PC-9 (cell line): ENCODE data around the gene ENDOV. TPM values are rescaled to one million over a fixed set of nuclear protein-coding genes. Genes with fewer than 3 reads are reported as not detected.

ENCODE experiments used
- BruUV-seq: library from RNA; stranded (reverse); fragments of 400-500 nt; replicated peaks from 2 replicates; lab custom pipeline; 2021; lab: Mats Ljungman, UMichigan
- CTCF ChIA-PET: fragments of 300-600 bp; sonication (Branson Sonifier 250); formaldehyde crosslinking; loops from one replicate; lab custom pipeline; 2022; ENCODE audit warnings: antibody characterized with exemption; lab: Charles Lee
- POLR2A ChIA-PET: fragments of 300-600 bp; sonication (Branson Sonifier 250); formaldehyde crosslinking; loops from one replicate; lab custom pipeline; 2022; ENCODE audit warnings: antibody characterized with exemption; ENCODE audit not compliant: unreplicated experiment; lab: Charles Lee
- DNase-seq, 2 experiments: peaks; one replicate each; pipeline versions ENCODE4 v3.0.0 to v3.0.0-alpha.2; 2015 to 2022; ENCODE audit warnings: mixed read lengths in 1 of 2
- H2AFZ ChIP-seq: fragments of 200-600 bp; sonication (generic); 2 replicates; pipeline ENCODE4 v1.8.1; 2017; ENCODE audit warnings: antibody characterized with exemption
- H3F3A ChIP-seq: fragments of 200-600 bp; sonication (generic); 2 replicates; pipeline ENCODE4 v1.8.1; 2017; ENCODE audit warnings: antibody characterized with exemption, mild to moderate bottlenecking, low read depth; ENCODE audit not compliant: insufficient read depth
- H3K27ac ChIP-seq: fragments of 200-600 bp; sonication (generic); 2 replicates; pipeline ENCODE4 v1.6.1; 2016; ENCODE audit warnings: mixed run types
- H3K27me3 ChIP-seq: fragments of 200-600 bp; sonication (generic); 2 replicates; pipeline ENCODE4 v1.6.1; 2016; ENCODE audit warnings: low read depth, mixed run types; ENCODE audit not compliant: insufficient read depth
- H3K36me3 ChIP-seq: fragments of 200-600 bp; sonication (generic); 2 replicates; pipeline ENCODE4 v1.6.1; 2016; ENCODE audit warnings: low read depth, mixed run types
- H3K4me1 ChIP-seq: fragments of 200-600 bp; sonication (generic); replicated peaks from 2 replicates; pipeline ENCODE4 v1.6.1; 2016; ENCODE audit warnings: mixed run types; ENCODE audit not compliant: insufficient read depth
- H3K4me2 ChIP-seq: fragments of 200-600 bp; sonication (generic); 2 replicates; pipeline ENCODE4 v1.6.1; 2017; ENCODE audit warnings: mixed run types
- H3K4me3 ChIP-seq: fragments of 200-600 bp; sonication (generic); 2 replicates; pipeline ENCODE4 v1.6.1; 2016; ENCODE audit warnings: mixed run types
- H3K79me2 ChIP-seq: fragments of 200-600 bp; sonication (generic); 2 replicates; pipeline ENCODE4 v1.6.1; 2017; ENCODE audit warnings: low read depth, mixed run types
- H3K9me2 ChIP-seq: fragments of 200-600 bp; sonication (generic); 2 replicates; pipeline ENCODE4 v1.8.1; 2017; ENCODE audit warnings: mild to moderate bottlenecking; ENCODE audit not compliant: insufficient read depth
- H3K9me3 ChIP-seq: fragments of 200-600 bp; sonication (generic); 2 replicates; pipeline ENCODE4 v1.8.1; 2016; ENCODE audit warnings: low read depth; ENCODE audit not compliant: insufficient read depth
- H4K20me1 ChIP-seq: fragments of 200-600 bp; sonication (generic); 2 replicates; pipeline ENCODE4 v1.8.1; 2017; ENCODE audit not compliant: insufficient read depth
- EZH2 ChIP-seq: fragments of 200-600 bp; sonication (generic); IDR thresholded peaks from 2 replicates; pipeline ENCODE4 v1.8.0; 2017; ENCODE audit warnings: antibody characterized with exemption, low read depth
- intact Hi-C: fragments of 100-400 bp; cut with micrococcal nuclease; formaldehyde crosslinking; loops from one replicate; pipeline ENCODE4 v1.10.0; 2022; ENCODE audit not compliant: unreplicated experiment
- total RNA-seq: library from RNA; stranded (reverse); gene quantifications from 2 replicates; pipeline ENCODE4 v1.2.3, GENCODE V29; 2021
- TF ChIP-seq, protein P1 (sequence below): fragments of 200-600 bp; sonication (generic); conservative IDR thresholded peaks from 2 replicates; pipeline ENCODE4 v1.6.1; 2017; ENCODE audit warnings: mixed run types, antibody characterized with exemption, mild to moderate bottlenecking, moderate library complexity

Gene ENDOV
- total RNA-seq, 1 experiment from 2014 or later, result 50.3 TPM

- DNase-seq, result no peak
- Histone ChIP-seq H3K27ac (no peak overlapping the region), H3K4me1 (no peaks in the 10 kb centered on the region), H3K27me3 (no peaks in the 10 kb centered on the region; the same call in 1 of the 2 replicates), H3F3A (no peaks in the 10 kb centered on the region), H3K9me2 (no peaks in the 10 kb centered on the region), H3K36me3 (no peaks in the 10 kb centered on the region), H3K4me2 (no peak overlapping the region), H3K9me3 (no peaks in the 10 kb centered on the region), H4K20me1 (no peaks in the 10 kb centered on the region), H3K4me3 (no peak overlapping the region), H2AFZ (no peak overlapping the region), H3K79me2 (no peaks in the 10 kb centered on the region)
- no TSS peak for BruUV-seq
- POLR2A ChIA-PET, result no interaction called here
- TF ChIP-seq, protein P1, sequence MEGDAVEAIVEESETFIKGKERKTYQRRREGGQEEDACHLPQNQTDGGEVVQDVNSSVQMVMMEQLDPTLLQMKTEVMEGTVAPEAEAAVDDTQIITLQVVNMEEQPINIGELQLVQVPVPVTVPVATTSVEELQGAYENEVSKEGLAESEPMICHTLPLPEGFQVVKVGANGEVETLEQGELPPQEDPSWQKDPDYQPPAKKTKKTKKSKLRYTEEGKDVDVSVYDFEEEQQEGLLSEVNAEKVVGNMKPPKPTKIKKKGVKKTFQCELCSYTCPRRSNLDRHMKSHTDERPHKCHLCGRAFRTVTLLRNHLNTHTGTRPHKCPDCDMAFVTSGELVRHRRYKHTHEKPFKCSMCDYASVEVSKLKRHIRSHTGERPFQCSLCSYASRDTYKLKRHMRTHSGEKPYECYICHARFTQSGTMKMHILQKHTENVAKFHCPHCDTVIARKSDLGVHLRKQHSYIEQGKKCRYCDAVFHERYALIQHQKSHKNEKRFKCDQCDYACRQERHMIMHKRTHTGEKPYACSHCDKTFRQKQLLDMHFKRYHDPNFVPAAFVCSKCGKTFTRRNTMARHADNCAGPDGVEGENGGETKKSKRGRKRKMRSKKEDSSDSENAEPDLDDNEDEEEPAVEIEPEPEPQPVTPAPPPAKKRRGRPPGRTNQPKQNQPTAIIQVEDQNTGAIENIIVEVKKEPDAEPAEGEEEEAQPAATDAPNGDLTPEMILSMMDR, result no peak
- no peak for TF ChIP-seq EZH2
- intact Hi-C loops, result no loop called here
- CTCF ChIA-PET, result no interaction called here
Measured at GRCh38 chr17:80465327-80465974, 50.5 kb downstream of the ENDOV start.

DNA sequence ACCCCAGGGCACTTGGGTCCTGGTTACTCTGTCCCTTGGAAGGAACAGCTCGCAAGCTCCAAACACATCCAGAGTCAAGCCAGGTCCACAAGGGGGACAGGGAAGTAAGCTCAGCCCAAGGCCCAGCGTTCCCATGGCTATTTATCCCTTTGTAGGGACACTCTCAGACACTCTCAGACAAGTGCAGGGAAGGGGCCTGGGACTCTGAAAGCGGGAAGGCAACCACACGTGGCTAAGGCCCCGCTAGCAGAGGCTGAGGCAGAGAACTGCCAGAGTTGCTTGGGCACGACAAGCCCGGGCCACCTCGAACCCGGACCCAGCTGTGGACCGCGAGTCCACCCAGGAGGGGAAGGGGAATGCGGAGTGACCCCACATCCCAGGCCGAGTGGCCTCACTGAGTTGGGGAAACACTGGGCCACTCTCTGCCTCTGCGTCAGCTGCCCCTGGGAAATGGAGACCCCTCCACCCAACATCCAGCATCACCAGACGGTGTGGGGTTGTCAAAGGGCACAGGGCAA is 51.3 kb downstream of the ENDOV start:
- intact Hi-C loops, result no loop called here
- TF ChIP-seq, protein P1, result no peak
- TF ChIP-seq EZH2, result no peak
- Histone ChIP-seq H3K79me2 (no peaks in the 10 kb centered on the region), H2AFZ (no peak overlapping the region), H3K4me2 (no peak overlapping the region), H3K9me3 (no peaks in the 10 kb centered on the region), H3K4me3 (no peak overlapping the region), H3K27me3 (no peaks in the 10 kb centered on the region; the same call in 1 of the 2 replicates), H3K4me1 (no peaks in the 10 kb centered on the region), H3F3A (no peaks in the 10 kb centered on the region), H3K36me3 (no peaks in the 10 kb centered on the region), H4K20me1 (no peaks in the 10 kb centered on the region), H3K9me2 (no peaks in the 10 kb centered on the region), H3K27ac (no peak overlapping the region)
- ChIA-PET POLR2A (no interaction called here), CTCF (no interaction called here)
- DNase-seq, result no peak
- BruUV-seq, result no TSS peak

DNA sequence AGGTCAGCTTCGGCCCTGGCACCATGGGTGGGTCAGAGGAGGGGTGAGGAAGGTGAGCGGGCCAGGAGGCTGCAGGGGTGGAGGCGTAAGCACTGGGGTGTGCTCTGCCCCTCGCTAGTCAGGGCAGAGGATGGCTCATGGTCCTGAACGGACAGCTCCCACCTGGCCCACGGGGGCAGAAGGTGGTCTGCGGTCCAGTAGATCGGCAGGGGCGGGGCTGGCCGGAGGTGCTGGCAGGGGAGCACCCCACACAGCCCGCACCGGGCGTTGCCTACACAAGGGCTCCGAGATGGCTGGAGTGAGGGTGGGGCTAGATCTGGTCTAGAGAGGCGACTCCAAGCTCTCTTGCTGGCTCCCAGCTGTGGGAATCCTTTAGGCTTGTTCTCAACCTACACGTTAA is 53.3 kb downstream of the ENDOV start:
- ChIA-PET CTCF (no interaction called here), POLR2A (no interaction called here)
- intact Hi-C loops, result no loop called here
- Histone ChIP-seq H3K27me3 (no peaks in the 10 kb centered on the region), H3F3A (no peaks in the 10 kb centered on the region), H2AFZ (no peak overlapping the region), H3K4me1 (no peaks in the 10 kb centered on the region), H3K36me3 (no peaks in the 10 kb centered on the region), H3K9me3 (no peaks in the 10 kb centered on the region), H3K27ac (no peak overlapping the region), H3K9me2 (no peaks in the 10 kb centered on the region), H3K79me2 (no peaks in the 10 kb centered on the region), H3K4me2 (no peak overlapping the region), H4K20me1 (no peaks in the 10 kb centered on the region), H3K4me3 (no peak overlapping the region)
- DNase-seq, result no peak
- no TSS peak for BruUV-seq
- TF ChIP-seq EZH2, result no peak
- TF ChIP-seq, protein P1, result no peak
